HepG2 (cell line): ENCODE results near the gene GALK2.

ENCODE experiments used
- ARNT ChIP-seq: fragments of 450-650 bp; IDR thresholded peaks from 2 replicates; pipeline ENCODE4 v1.6.1; 2017
- EED ChIP-seq: sonication (generic); formaldehyde crosslinking; IDR thresholded peaks from 2 replicates; pipeline ENCODE4 v1.5.0; 2020; ENCODE audit warnings: mild to moderate bottlenecking, missing genetic modification reagents
- MAFK ChIP-seq, 2 experiments: IDR thresholded peaks in 1 of 2; conservative IDR thresholded peaks in 1 of 2; 2 replicates each; pipeline ENCODE4 v1.6.1; 2011; ENCODE audit warnings: improper control_type of control experiment in 2 of 2, low read length in 2 of 2
- MYC ChIP-seq: sonication (generic); formaldehyde crosslinking; IDR thresholded peaks from 2 replicates; pipeline ENCODE4 v1.9.0; 2021; ENCODE audit warnings: missing genetic modification reagents, borderline replicate concordance
- POLR2A ChIP-seq, 2 experiments: IDR thresholded peaks; 2 replicates each; pipeline ENCODE4 v1.6.1; 2011; ENCODE audit warnings: low read depth in 2 of 2, low read length in 2 of 2, mild to moderate bottlenecking in 1 of 2, moderate library complexity in 1 of 2; ENCODE audit not compliant: insufficient read depth in 1 of 2
- TARDBP ChIP-seq: sonication (generic); formaldehyde crosslinking; IDR thresholded peaks from 2 replicates; pipeline ENCODE4 v1.8.0; 2022; ENCODE audit warnings: mild to moderate bottlenecking, missing genetic modification reagents
- ZBTB42 ChIP-seq: sonication (generic); formaldehyde crosslinking; IDR thresholded peaks from 2 replicates; pipeline ENCODE4 v1.5.0; 2020; ENCODE audit warnings: mild to moderate bottlenecking, missing genetic modification reagents
- ZNF367 ChIP-seq: sonication (generic); formaldehyde crosslinking; IDR thresholded peaks from 2 replicates; pipeline ENCODE4 v1.4.0; 2020; ENCODE audit warnings: missing genetic modification reagents, borderline replicate concordance
- TF ChIP-seq, protein P1 (sequence below): IDR thresholded peaks from 2 replicates; pipeline ENCODE4 v1.6.1; 2016; ENCODE audit warnings: control low read depth

DNA sequence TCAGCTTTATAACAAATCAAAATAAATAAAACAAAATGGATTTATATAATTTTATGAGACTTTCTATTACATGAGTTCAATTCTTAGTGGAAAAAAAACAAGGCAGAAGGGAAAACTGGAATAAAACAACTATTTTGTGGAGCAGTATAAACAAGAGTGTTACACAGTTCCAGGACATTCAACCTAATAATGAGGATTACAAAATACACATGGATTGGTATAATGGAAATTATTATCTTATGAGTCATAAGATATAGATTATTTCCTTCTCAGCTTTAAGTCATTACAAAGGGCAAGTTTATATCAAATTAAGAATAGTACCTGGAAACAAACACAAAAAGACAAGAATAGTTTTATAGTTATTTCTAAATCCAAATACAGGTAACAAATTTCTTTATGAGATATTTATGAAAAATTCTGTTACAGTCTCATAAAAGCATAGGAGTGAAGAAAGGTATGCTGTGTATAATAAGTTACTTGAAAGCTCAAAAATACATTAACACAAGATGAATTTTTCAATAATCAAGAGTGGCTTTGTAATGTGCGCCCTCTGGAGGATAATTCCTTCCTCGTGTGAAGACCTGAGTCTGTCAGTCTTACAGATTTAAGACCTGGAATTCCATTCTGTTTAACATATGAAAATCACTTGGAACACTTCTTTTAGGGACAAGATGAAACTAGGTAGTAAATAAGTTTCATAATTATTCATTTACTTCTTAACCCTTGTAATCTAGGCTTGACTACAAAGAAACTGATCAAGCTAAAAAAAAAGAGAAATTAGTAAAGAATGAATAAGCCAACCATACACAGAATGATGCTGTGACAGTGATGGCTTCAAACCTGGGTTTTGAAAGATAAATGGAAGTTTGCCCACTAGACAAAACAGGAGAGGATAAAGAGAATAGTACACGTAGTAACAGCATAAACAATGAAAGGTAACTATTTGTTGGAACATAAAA is 24.1 kb upstream of the GALK2 start:
- no peak for TF ChIP-seq POLR2A (IDR thresholded peaks at IDR 0.05; ENCODE audit: insufficient read depth in 1 of 2, low read depth in 2 of 2, low read length in 2 of 2)
- TF ChIP-seq EED: no peak
- TF ChIP-seq MYC: no peak
- no peak for TF ChIP-seq MAFK (conservative IDR thresholded peaks at IDR 0.05 in 1 of 2, IDR thresholded peaks at IDR 0.05 in 1 of 2; ENCODE audit: low read length in 2 of 2)
- TF ChIP-seq ARNT: no peak
- TF ChIP-seq TARDBP: no peak
- no peak for TF ChIP-seq ZBTB42 (CRISPR knock-in tag)
- TF ChIP-seq ZNF367 (CRISPR knock-in tag): no peak
- TF ChIP-seq, protein P1, sequence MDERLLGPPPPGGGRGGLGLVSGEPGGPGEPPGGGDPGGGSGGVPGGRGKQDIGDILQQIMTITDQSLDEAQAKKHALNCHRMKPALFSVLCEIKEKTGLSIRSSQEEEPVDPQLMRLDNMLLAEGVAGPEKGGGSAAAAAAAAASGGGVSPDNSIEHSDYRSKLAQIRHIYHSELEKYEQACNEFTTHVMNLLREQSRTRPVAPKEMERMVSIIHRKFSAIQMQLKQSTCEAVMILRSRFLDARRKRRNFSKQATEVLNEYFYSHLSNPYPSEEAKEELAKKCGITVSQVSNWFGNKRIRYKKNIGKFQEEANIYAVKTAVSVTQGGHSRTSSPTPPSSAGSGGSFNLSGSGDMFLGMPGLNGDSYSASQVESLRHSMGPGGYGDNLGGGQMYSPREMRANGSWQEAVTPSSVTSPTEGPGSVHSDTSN (CRISPR knock-in tag): no peak
